ENCODE data around the gene NUDT22.

The NUDT22 gene

DNA sequence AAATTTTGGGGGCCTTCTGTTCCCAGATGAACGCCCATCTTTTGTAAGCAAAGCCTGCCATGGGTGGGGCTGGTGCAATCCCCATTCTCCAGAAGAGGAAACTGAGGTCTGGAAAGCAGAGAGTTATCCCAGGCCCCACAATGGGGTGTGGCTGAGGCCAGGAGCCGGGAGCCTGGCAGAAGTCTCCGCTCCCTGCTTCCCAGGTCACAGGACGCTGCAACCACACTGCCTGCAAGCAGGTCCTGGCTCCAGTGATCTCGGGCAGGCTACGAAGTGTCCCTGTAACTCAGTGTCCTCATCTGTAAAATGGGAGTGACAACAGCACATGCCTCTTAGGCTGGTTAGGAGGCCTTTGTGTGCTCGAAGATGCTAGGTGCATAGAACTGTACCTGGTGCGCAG lies 27.0 kb downstream of the NUDT22 start:
- TF ChIP-seq, protein P1, sequence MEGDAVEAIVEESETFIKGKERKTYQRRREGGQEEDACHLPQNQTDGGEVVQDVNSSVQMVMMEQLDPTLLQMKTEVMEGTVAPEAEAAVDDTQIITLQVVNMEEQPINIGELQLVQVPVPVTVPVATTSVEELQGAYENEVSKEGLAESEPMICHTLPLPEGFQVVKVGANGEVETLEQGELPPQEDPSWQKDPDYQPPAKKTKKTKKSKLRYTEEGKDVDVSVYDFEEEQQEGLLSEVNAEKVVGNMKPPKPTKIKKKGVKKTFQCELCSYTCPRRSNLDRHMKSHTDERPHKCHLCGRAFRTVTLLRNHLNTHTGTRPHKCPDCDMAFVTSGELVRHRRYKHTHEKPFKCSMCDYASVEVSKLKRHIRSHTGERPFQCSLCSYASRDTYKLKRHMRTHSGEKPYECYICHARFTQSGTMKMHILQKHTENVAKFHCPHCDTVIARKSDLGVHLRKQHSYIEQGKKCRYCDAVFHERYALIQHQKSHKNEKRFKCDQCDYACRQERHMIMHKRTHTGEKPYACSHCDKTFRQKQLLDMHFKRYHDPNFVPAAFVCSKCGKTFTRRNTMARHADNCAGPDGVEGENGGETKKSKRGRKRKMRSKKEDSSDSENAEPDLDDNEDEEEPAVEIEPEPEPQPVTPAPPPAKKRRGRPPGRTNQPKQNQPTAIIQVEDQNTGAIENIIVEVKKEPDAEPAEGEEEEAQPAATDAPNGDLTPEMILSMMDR (IDR thresholded peaks at IDR 0.05; ENCODE audit: insufficient read depth, missing control alignments): no peak
- DNase-seq (ENCODE audit: insufficient read length, low spot score): no peak
- FAIRE-seq: no peak

- TF ChIP-seq, protein P1 (IDR thresholded peaks at IDR 0.05; ENCODE audit: insufficient read depth, missing control alignments): no peak
- no peak for DNase-seq (ENCODE audit: insufficient read length, low spot score)
- no peak for FAIRE-seq
Measured at GRCh38 chr11:64253481-64253880, 27.4 kb downstream of the NUDT22 start.

DNA sequence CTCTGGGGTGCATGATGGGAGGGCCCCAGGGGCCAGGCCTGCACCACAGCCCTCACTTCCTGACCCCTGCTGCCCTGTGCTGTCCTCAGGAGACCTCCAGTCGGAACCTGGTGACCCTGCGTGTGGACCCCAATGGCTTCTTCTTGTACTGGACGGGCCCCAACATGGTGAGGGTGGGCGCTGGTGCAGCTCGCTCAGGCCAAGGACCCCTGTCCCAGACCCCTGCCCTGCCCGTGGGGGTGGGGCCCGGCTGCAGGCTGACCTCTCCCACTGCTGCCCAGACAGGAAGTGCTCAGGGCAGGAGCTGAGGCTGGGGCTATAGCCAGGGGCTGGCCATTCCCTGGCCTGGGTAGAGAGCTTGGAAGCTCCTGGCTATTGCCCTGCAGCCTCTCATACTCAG lies 28.3 kb downstream of the NUDT22 start:
- no peak for DNase-seq (ENCODE audit: insufficient read length, low spot score)
- TF ChIP-seq, protein P1 (IDR thresholded peaks at IDR 0.05; ENCODE audit: insufficient read depth, missing control alignments): no peak
- FAIRE-seq: no peak

- TF ChIP-seq, protein P1 (IDR thresholded peaks at IDR 0.05; ENCODE audit: insufficient read depth, missing control alignments): no peak
- no peak for DNase-seq (ENCODE audit: insufficient read length, low spot score)
- FAIRE-seq: no peak
Measured at GRCh38 chr11:64255135-64256128, 29.4 kb downstream of the NUDT22 start.

GRCh38 chr11:64256300-64256699 lies 30.2 kb downstream of the NUDT22 start:
- DNase-seq (ENCODE audit: insufficient read length, low spot score) (no peak), FAIRE-seq (no peak)
- TF ChIP-seq, protein P1 (IDR thresholded peaks at IDR 0.05; ENCODE audit: insufficient read depth, missing control alignments): no peak

GRCh38 chr11:64258356-64258755 lies 32.3 kb downstream of the NUDT22 start:
- no peak for DNase-seq (ENCODE audit: insufficient read length, low spot score)
- FAIRE-seq: no peak
- TF ChIP-seq, protein P1 (IDR thresholded peaks at IDR 0.05; ENCODE audit: insufficient read depth, missing control alignments): no peak

DNA sequence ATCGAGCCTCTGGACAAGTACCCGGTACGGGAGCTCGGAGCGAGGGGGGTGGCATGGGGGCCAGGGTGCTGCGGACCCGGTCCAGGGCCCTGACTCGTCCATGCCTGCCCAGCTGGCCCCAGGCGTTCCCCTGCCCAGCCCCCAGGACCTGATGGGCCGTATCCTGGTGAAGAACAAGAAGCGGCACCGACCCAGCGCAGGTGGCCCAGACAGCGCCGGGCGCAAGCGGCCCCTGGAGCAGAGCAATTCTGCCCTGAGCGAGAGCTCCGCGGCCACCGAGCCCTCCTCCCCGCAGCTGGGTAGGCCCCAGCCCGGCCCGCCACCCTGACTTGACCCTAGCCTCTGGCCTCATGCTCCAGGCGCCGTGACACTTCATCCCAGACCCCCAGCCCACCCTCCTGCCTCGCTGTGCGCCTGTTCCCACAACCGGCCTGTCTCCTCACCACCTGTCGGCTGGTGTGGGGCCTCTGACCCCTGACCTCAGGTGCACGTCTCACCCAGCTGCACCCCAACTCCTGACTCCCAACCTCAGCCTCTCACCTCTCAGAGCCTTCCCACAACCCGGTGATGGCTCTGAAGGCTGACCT lies 33.0 kb downstream of the NUDT22 start:
- FAIRE-seq (no peak), DNase-seq (ENCODE audit: insufficient read length, low spot score) (no peak)
- TF ChIP-seq, protein P1 (IDR thresholded peaks at IDR 0.05; ENCODE audit: insufficient read depth, missing control alignments): no peak

Measured in D721Med (cell line).